ENCODE measurements around the gene NHERF2.
"Not testable (repeated sequence)": the region's sequence is repeated elsewhere in the genome, so short reads cannot be mapped to it uniquely, and the experiment has no call there.

The NHERF2 gene

DNA sequence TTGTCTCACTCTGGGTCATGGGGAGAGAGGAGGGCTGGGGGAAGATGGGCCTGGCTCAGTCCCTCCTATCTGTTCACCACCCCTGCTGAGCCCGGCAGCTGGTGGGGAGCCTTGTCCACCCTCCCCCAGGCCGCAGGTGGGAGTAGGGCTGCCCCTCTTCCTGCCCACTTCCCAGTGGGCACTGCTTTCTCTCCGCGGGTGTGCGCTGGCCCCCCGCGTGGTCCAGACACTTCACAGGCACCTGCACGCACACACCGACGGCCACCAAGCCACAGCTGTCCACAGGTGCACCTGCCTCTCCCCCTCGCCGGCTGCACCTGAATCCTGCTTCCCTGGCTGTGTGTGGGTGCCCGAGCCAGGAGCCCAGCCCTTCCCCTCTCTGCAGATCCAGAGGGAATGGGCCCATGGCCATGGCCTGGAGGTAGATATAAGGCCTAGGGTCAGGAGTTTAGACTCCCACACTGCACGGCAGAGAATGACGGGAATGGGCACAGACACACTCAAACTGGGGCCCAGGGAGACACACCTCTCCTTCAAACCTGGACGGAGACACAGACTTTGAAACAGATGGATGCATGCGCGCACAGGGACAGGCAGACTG, 2.0 kb downstream of the NHERF2 start:
- DNase-seq, result no peak

DNA sequence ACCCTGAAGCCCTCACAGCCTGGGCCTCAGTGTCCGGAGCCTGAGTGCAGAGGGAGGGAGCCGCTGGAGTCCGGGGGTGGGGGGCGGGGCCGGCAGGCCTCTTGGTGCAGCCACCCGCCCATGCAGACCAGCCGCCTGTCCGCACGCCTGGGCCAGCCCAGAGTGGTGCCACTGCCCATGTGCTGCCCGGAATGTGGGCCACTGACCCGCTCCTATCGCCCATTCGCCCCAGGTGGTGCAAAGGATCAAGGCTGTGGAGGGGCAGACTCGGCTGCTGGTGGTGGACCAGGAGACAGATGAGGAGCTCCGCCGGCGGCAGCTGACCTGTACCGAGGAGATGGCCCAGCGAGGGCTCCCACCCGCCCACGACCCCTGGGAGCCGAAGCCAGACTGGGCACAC, 2.6 kb downstream of the NHERF2 start:
- no peak for DNase-seq

DNA sequence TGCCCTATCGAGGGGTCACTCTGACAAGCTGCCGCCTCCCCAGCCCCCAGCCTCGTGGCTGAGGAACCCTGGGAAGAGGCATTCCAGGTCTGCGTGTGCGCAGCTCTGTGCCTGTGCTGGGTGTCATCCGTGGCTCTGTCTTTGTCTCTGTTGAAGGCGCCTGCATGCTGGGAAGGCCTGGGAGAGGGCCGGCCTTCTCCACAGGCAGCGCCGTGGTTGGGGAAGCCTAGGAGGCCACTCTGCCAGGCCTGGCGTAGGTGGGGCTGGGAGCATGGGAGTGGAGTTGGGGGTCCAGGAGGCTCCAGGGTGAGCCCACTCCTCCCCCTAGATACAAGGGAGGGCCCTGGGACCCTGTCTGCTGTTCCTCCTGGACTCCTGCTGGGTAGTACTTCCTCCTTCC, 3.3 kb downstream of the NHERF2 start:
- DNase-seq, result no peak

DNA sequence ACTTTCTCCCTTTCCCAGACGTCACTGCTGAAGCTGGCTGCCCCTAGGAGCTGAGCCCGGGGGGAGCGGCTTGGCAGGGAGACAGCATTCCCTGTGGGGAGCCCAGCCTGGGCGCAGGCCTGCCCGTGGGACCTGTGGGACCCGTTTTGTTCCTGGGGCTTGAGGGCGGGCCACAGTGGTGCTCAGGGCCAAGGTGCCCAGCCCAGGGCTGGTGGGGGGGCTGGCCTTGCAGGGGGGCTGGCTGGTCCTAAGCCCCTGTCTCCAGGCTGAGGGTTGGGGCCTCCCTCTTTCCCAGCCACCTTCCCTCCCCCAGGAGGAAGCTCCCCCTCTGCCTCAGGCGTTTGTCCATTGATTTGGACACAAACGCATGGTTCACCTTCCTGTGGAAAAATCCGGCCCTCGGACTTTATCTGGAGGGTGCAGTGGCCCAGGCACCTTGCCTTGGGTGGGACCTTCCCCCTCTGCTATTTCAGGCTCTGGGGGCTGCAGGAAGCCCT, 4.4 kb downstream of the NHERF2 start:
- no peak for DNase-seq

DNA sequence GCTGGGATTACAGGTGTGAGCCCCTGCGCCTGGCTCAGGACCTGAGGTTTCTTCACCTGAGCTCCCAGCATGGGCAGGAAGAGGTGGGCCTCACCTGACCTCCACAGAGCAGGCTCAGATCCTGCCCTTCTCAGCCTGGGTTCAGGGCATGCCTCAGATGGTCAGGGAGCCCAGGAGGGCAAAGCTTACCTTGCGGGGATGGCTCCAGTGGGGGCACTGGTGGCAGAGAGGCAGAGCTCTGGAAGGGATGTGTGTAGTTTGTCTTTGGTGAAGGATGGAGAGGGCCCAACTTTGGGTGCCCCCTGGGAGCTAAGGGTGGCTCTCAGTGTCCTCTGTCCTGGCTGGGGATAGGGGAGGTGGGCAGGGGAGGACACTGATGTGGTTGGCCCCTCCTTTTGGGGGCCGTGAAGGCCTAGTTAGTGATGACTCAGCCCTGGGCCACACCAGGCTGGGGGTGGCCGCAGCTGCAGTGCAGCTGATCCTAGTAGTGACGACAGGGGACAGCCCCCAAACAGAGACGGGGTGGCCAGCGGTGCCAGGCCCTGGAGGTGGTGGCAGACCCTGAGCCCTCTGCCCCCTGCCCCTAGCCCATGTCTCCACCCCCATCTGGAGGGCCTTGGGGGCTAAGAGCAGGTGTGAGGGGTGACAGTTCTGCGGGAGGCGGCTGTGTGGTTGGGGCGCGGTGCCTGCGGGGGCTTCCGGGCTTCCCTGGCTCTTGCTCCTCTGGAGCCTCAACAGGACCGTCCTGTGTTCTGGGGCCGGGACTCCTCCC, 5.8 kb downstream of the NHERF2 start:
- no peak for DNase-seq

DNA sequence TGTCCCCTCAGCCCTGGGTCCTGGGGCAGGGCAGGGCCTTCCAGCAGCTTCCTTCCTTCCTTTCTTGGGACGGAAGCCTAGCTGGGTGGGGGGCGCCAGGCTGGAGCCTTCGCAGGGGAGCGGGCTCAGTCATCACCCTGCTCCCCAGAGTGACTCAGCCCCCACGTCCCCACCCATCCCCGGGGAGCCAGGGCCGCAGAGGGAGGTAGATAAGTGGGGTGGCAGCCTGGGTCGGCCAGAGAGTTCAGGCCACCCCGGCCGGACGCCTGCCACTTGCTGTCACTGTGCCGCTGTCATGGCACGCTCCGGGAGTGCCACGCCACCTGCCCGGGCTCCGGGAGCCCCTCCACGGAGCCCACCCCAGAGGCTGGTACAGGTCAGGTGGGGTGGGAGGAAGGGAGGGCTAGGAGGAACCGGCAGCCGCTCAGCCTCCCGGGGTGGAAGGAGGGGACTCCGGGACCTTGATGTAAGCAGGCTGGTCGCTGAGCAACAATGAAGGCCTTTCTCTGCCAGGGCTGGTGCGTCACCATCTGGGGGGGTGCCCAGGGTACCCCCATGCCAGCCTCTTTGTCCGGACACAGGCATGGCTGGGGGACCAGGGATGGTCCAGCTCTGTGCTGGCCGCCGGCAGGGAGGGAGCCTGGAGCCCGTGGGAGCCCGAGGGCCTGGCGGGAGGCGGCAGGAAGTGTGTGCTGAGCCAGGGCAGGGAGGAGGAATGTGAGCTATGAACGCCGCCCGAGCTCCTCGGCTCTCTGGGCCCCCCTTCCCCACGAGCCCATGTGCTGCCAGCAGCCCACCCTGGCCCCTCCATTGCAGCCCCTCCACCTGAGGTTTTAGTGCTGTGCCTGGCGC, 6.6 kb downstream of the NHERF2 start:
- no peak for DNase-seq

GRCh38 chr16:2033909-2034695, 7.4 kb downstream of the NHERF2 start:
- not testable (repeated sequence) for DNase-seq

DNA sequence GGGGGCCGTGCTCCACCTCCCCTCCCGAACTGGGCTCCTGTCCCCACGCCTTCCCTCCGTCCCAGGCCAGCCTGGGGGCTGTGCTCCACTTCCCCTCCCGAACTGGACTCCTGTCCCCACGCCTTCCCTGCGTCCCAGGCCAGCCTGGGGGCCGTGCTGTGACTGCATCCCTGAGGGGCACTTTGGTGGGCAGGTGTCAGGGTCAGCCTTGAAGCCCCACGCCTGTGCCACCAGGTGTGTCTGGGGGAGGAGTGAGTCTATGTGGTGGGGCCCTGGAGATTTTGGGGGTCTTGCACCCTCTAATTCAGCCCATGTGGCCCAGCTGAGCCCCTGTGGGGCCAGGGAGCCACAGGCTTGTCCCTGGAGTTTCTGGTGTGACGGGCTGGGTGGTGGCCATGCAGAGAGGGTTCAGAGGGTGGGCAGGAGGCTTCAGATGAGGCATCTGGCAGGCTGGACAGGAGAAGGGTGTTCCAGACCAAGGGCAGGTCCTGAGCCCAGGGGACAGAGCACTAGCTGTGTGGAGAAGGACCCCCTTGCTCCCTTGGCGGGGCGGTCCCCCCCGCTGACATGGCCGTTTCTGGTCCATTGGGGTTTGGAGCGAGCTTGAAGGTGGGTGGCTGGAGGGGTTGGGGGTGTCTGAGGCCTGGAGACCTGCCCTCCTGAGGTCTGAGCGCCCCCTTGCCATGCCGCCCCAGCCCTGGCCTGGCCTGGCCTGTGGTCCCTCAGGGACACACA, 8.2 kb downstream of the NHERF2 start:
- DNase-seq, result no peak

GRCh38 chr16:2035431-2036199, 8.9 kb downstream of the NHERF2 start:
- DNase-seq, result peak; percentile 13

DNA sequence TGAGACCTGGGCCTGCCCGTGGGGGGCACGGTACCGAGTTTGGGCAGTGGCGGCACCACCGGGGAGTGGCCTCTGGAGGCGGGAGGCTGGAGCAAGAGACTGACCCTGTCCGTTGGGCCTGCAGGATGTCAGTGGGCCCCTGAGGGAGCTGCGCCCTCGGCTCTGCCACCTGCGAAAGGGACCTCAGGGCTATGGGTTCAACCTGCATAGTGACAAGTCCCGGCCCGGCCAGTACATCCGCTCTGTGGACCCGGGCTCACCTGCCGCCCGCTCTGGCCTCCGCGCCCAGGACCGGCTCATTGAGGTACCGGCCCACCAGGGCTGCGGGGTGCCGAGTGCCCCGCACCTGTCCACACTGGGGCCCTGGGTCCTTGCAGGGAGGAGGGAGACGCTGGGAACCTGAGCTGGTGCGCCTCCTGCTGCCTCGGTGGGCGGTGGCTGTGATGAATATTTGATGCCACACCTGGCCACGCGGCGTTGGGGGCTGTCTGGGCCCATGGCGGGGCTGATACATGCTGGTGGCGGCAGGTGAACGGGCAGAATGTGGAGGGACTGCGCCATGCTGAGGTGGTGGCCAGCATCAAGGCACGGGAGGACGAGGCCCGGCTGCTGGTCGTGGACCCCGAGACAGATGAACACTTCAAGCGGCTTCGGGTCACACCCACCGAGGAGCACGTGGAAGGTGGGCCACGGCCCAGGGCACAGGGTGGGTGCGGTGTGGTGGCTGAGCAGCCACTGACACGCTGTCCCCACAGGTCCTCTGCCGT, 9.7 kb downstream of the NHERF2 start:
- DNase-seq, result no peak

DNA sequence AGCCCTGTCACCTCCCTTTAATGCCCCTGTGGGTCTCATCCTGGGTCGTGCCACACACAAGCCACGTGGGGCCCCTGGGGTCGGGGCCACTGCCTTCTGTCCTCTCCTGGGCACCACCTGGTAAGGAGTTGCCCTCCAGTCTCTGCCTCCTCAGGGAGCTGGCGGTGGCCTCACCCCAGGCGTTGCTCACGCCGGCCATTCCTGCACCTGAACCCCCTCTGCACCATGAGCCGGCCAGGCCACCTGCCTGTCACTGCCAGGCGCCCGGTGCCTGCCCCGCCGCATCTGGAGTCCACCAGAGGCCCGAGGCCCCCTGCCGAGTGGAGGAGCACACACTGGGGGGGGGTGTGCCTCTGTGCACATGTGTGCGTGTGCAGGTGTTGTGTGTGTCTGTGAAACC, 10.4 kb downstream of the NHERF2 start:
- DNase-seq, result no peak

GRCh38 chr16:2037647-2038381, 11.1 kb downstream of the NHERF2 start:
- DNase-seq, result no peak

DNA sequence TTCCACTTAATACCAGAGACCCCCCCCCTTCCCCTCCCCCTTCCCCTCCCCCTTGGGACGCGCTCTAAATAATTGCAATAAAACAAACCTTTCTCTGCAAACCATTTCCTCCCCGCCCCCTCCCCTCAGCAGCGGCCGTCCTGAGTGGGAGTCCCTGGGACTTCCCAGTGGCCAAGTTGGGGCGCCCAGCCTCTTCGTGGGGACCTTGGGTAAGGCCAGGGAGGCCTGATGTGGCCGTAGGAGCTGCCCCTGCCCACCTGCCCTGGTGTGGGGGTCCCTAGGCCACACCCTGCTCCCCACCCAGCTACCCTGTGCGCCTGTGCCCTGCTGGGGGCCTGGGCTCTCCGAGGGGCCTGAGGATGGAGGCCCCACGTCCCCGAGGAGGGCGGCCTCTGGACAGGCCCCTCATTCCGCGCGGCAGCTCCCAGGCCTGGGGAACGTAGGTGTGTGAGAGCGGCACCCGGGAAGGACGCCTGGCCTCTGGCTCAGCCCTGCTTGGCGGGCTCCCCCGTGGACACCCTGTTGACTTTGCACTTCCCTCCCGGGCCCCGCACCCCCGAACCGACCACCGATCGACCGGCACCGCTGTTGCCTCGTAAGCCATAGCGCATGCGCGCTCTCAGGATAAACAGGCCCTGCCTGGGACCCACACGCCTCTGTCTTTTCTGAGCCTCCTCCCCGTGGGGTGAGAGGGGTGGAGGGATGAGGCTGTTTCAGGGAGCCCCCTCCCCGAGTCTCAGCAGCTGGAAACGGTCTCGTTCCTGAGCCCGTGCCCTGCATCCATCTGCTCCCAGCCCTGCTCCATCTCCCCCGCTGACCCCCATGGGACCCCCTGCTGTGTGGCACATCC, 11.9 kb downstream of the NHERF2 start:
- no peak for DNase-seq

- DNase-seq, result peak; percentile 17
These were observed 12.8 kb downstream of the NHERF2 start for GRCh38 chr16:2039274-2040031.

DNA sequence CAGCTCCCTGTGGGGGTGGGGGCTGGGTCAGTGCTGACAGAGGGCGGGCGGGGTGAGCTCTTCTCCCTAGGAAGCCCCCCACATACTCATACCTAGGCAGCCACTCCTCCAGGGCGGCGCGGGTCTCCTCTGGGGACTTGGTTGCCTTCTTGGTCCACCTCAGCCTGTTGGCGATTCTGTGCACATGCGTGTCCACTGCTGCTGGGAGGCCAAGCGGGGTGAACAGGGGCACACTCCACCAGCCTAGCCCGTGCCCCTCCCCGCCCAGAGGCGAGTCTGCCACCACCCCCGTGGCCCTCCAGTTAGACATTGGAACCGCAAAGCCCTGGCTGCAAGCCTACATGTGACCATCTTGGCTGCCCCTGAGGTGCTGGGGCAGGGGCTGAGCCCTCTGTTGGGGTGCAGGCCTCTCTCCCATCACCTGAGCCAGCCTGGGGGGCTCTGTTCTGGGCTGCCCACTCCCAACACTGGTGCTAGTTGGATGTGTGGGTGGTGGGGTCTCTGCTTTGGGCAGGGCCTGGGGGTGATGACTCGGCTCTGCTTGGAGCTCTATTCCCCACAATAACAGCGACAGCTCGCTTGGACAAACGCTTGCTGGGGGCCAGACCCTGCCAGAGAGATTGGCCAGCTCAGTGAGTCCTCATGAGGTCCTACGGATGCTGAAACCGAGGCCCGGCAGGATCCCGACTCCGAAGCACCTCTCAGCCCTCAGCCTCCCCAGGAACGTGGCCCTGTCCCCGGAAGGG, 13.5 kb downstream of the NHERF2 start:
- no peak for DNase-seq

DNA sequence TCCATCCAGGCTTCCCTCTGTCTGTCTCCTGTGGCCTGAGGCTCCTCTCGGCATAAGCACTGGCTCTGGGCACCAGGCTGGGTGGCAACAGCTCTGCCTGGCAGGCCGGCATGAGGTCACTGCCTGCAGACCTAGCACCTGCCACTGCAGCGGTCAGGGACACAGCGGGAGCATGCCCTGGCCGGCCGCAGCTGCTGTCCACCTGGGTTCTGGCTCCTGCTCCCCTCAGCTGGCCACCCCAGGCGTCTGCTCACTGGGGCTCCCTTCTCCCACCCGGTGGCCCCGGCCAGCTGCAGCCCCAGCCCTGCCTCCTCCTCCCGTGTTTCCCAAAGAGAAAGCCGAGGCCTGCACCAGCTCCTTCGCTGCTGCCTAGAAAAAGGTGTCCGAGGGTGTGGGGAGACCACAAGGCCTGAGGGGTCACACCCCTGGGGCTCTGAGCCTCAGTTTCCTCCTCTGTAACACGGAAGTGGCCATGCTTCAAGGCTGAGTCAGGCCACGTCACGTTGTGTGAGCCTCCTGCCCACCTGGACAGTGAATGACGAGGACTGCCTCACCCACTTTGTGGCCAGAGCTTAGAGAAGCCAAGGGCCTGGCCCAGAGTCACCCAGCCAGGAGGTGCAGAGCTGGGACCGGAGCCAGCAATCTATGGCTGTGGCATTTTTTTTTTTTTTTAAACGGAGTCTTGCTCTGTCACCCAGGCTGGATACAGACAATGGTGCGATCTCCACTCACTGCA, 14.3 kb downstream of the NHERF2 start:
- no peak for DNase-seq
